Fibroblast of the conjunctiva (primary cell): ENCODE results near the gene SYNGR2.
"Not testable (repeated sequence)": the region's sequence is repeated elsewhere in the genome, so short reads cannot be mapped to it uniquely, and the experiment has no call there.

ENCODE experiments used
- DNase-seq: peaks from one replicate; pipeline ENCODE4 v3.0.0-alpha.2; 2010; ENCODE audit warnings: low read depth

The SYNGR2 gene

DNA sequence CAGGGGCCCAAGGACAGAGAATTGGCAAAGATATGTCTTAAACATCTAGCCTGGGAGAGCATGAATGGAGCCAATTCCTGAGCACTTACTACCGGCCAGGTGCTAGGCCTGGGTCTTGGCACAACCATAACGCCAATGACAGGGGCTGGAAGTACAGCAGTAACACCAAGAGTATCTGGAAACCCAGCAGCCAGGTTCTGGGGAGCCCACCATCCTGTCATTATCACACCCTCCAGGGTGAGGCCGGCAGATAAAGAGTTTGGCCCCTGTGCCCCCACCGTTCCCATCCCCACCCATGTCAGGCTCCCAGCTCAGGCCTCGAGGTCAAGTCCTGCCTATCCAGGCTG, 38.3 kb upstream of the SYNGR2 start:
- DNase-seq, result no peak

- no peak for DNase-seq
Observed at GRCh38 chr17:78130437-78131101, 37.8 kb upstream of the SYNGR2 start, which contains the start of gene TMC8. TMC8 (plus strand) TSS chr17:78130771; CDS start chr17:78131589, 818 bp downstream.

DNA sequence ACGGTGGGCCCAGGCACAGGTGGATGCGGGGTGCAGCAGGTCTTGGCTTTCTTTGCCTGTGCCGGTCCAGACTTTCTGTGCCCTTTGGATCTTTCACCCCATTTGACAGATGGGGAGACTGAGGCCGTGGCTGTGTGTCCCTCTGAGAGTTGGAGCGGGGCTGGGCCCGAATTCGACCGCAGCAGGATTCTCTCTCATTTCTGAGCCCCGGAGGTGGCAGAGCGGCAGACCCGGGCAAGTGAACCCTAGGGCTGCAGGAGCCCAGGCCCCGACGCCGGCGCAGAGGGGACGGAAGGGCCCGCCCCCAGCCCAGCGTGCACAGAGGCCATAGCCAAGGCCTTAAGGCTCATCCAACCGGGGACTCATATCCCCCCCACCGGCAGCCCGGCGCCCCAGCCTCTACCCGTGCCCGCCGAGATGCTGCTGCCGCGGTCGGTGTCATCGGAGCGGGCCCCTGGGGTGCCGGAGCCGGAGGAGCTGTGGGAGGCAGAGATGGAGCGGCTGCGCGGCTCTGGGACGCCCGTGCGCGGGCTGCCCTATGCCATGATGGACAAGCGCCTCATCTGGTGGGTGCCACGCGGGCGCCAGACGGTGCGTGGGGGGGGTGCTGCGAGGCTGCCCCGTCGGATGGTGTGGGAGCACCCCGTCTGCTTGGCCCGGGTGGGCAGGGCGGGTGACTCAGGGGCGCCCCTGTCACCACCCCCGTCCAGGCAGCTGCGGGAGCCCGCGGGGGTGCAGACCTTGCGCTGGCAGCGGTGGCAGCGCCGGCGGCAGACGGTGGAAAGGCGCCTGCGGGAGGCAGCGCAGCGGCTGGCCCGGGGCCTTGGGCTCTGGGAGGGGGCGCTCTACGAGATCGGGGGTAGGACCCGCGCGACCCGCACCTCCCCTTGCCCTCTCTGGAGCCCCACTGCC, 37.0 kb upstream of the SYNGR2 start:
- no peak for DNase-seq

GRCh38 chr17:78132084-78132676, 36.2 kb upstream of the SYNGR2 start:
- no peak for DNase-seq

DNA sequence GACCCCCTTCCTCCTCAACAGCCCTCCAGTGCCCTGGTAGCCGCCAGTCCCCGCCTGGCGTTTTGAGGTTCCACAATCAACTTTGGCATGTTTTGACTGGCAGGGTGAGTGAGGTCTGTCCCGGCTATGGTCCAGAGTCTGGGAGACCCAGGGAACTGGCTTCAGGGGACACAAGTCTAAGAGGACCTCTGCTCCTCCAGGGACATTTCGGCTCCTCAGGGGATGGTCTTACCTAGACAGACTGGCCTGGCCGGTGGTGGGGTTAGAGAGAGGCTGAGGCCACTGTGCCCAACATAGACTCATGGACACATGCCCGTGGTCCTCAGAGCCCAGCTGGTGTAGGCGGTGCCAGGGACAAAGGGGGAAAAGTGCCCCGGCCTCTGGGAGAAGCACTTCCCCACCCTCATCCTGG, 35.6 kb upstream of the SYNGR2 start:
- no peak for DNase-seq

GRCh38 chr17:78133179-78133951, 35.0 kb upstream of the SYNGR2 start:
- DNase-seq, result no peak

DNA sequence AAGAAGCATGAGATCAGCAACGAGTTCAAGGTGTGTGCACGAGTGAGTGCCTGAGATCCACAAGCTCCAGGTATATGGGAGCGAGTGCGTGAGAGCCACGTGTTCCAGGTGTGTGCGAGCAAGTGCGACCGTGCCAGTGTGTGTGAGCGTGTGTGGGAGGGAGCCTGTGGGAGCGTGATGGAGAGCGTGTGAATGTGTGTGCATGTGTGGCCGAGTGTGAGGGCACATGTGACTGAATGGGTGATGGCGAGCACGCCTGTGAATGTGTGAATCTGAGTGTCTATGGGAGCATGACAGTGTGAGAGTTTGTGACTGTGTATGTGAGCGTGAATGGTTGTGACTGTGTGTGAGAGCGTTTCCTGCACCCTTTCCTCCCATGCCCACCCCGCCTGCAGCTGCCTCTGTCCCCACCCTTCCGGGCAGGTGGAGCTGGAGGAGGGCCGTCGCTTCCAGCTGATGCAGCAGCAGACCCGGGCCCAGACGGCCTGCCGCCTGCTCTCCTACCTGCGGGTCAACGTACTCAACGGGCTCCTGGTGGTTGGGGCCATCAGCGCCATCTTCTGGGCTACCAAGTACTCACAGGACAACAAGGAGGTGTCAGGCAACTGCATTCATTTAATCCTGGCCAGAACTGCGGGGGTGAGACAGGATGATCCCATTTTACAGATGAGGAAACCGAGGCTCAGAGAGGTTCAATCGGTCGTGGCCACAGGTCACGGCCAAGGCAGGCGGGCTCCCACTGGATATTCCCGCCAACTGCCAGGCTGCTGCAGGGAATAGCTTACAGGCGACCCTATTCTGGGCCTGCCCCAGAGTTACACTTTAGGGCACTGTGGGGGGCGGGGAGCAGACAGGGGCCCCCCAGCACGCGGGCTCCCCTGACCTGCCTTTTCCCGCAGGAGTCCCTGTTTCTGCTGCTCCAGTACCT, 34.1 kb upstream of the SYNGR2 start:
- no peak for DNase-seq

GRCh38 chr17:78134899-78135385, 33.4 kb upstream of the SYNGR2 start:
- DNase-seq, result no peak

- DNase-seq, result no peak
Observed at GRCh38 chr17:78135858-78136500, 32.4 kb upstream of the SYNGR2 start.

GRCh38 chr17:78137392-78138203, 30.8 kb upstream of the SYNGR2 start:
- no peak for DNase-seq

DNA sequence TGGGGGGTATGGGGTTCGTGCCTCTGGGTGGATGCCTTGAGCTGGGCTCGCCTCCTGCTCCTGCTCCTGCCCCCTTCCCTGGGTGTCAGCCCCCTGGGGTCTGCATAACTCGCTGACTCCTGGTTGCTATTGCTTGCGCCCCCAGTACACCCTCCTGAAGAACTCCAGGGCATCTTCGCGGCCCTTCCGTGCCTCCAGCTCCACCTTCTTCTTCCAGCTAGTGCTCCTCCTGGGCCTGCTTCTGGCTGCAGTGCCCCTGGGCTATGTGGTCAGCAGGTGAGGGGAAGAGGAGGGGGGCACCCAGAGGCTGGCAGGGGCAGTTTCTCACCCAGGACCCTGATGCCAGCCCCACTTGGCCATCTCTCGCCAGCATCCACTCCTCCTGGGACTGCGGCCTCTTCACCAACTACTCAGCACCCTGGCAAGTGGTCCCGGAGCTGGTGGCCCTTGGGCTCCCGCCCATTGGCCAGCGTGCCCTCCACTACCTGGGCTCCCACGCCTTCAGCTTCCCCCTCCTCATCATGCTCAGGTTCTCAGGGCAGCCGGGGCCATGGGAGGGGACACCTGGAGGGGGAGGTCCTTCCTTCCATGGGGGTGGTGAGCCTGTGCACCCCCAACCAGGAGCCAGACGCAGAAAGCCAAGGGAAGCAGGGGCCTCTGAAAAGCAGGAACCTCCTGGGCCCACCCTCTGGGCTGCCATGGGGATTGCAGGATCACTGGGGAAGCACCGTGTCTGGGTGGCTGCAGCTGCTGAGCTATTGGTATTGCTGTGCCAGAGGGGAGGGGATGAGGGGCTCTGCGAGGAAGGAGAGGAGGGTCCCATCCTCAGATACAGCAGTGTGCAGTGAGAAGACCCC, 29.9 kb upstream of the SYNGR2 start:
- no peak for DNase-seq

DNA sequence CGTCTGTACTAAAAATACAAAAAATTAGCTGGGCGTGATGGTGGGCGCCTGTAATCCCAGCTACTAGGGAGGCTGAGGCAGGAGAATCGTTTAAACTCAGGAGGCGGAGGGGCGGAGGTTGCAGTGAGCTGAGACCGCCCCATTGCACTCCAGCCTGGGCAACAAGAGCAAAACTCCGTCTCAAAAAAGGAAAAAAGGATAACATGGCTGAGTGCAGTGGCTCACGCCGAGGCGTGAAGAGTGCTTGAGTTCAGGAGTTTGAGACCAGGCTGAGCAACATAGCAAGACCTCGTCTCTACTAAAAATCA, 28.6 kb upstream of the SYNGR2 start:
- DNase-seq, result not testable (repeated sequence)

DNA sequence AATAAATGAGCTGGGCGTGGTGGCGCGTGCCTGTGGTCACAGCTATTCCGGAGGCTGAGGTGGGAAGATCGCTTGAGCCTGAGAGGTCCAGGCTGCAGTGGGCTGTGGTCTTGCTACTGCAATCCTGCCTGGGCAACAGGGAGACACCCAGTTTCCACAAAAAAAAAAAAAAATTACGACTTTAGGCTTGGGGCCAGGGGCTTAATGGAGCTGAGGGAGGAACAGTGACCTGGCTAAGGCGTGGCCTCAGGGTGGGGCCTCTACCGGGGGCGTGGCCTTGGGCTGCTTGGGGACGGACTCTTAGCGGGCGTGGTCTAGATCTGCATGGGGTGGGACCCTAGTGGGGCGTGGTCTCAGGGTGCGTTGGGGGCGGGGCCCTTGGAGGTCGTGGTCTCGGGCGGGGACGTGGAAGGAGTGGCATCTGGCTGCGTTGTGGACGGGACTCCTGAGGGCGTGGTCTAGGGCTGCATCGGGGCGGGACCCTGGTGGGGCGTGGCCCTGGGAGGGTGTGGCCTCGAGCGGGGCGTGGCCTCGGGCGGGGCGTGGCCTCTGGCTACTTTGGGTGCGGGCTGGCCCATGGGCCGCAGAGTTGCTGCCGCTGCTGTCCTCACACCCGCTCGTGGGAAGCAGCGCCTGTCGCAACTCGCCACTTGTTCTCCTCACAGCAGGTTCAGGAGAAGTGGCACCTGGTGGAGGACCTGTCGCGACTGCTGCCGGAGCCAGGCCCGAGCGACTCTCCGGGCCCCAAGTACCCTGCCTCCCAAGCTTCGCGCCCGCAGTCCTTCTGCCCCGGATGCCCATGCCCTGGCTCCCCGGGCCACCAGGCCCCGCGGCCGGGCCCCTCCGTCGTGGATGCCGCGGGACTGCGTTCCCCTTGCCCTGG, 28.0 kb upstream of the SYNGR2 start:
- peak; percentile 75 for DNase-seq

- DNase-seq, result no peak
Observed at GRCh38 chr17:78141437-78142118, 26.8 kb upstream of the SYNGR2 start.

DNA sequence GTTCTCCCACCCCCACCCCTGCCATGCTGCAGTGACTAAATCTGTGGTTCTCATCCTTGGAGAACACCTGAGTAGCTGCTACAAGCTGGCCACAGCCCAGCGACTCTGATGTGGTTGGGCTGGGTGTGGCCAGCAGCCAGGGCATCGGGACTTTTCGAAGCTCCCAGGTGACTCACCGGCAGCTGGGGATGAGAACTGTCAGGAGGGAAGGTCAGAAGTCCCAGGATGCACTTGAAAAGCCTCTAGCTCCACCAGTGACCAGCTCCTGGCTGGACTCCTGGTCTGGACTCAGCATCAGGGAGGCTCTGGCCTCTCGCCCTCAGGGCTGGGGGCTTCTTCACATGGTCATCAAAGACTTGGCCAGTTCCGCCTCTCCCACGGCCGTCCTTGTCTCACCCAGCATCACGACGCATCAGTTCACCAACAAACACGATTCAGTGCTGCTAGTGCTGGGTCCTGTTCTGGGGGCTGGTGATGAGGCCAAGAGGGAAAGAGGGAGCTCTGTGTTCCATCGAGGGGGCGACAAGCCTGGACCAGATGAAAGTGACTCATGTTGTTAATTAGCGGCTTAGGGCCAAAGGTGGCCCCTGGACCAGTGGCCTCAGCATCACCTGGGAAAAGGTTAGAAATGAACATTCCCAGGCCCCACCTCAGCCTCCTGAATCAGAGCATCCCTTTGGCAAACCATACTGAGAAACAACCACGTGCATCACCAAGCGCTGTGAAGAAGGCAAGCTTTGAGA, 26.1 kb upstream of the SYNGR2 start:
- peak; percentile 17 for DNase-seq
